Large intestine (tissue), 3 donors: ENCODE measurements around the gene CNN2. TPM values are rescaled to one million over a fixed set of nuclear protein-coding genes. Genes with fewer than 3 reads are reported as not detected.

Experiments used
- DNase-seq, 2 donors: peaks; one replicate each; pipeline versions ENCODE4 v3.0.0 to v3.0.0-alpha.2; 2013
- H3K27ac ChIP-seq: one replicate; pipeline ENCODE4 v1.5.1; 2013; ENCODE audit warnings: low read length
- H3K27me3 ChIP-seq: 2 replicates; pipeline ENCODE4 v1.6.1; 2013; ENCODE audit warnings: low read length; ENCODE audit not compliant: control insufficient read depth, insufficient read depth
- H3K36me3 ChIP-seq: 2 replicates; pipeline ENCODE4 v1.6.1; 2013; ENCODE audit warnings: low read length; ENCODE audit not compliant: control insufficient read depth, insufficient read depth
- H3K4me1 ChIP-seq: one replicate; pipeline ENCODE4 v1.6.1; 2013; ENCODE audit warnings: low read length; ENCODE audit not compliant: control insufficient read depth, insufficient read depth
- H3K4me3 ChIP-seq: one replicate; pipeline ENCODE4 v1.5.1; 2013; ENCODE audit warnings: low read length
- H3K9me3 ChIP-seq: one replicate; pipeline ENCODE4 v1.6.1; 2013; ENCODE audit warnings: mild to moderate bottlenecking, low read depth, low read length, moderate library complexity; ENCODE audit not compliant: control insufficient read depth
- WGBS: methylation state at CpG from one replicate; pipeline ENCODE4 v1.1.5; 2013; ENCODE audit warnings: low lambda C conversion rate; ENCODE audit not compliant: insufficient coverage; 5-methylcytosine and 5-hydroxymethylcytosine counted together
- polyA plus RNA-seq: library from polyadenylated mRNA; unstranded; fragments of 120-200 nt; gene quantifications from one replicate; pipeline ENCODE4 v1.2.1, GENCODE V29; 2013

The CNN2 gene
- polyA plus RNA-seq, 1 donor, result 31.5 TPM

- no peak overlapping the region for H3K27ac ChIP-seq
- H3K4me3 ChIP-seq, result no peak overlapping the region
- DNase-seq, result no peak
- peaks cover 36% of the 10 kb centered on the region for H3K27me3 ChIP-seq
- peaks cover 46% of the 10 kb centered on the region for H3K9me3 ChIP-seq
- no peaks in the 10 kb centered on the region for H3K36me3 ChIP-seq
- H3K4me1 ChIP-seq, result peaks cover 13% of the 10 kb centered on the region
- no CpG with 5 or more reads among the region's 20 CpGs for WGBS
These were observed 35.6 kb downstream of the CNN2 start for GRCh38 chr19:1061987-1062386.

GRCh38 chr19:1062387-1063029 lies 36.1 kb downstream of the CNN2 start:
- H3K27ac ChIP-seq, result no peak overlapping the region
- no peak overlapping the region for H3K4me3 ChIP-seq
- DNase-seq, result no peak
- no peaks in the 10 kb centered on the region for H3K36me3 ChIP-seq
- peaks cover 41% of the 10 kb centered on the region for H3K27me3 ChIP-seq
- peaks cover 13% of the 10 kb centered on the region for H3K4me1 ChIP-seq
- peaks cover 42% of the 10 kb centered on the region for H3K9me3 ChIP-seq
- 60% methylated on average over 1 of the region's 17 CpGs for WGBS

- Histone ChIP-seq H3K4me1 (peaks cover 13% of the 10 kb centered on the region), H3K9me3 (peaks cover 40% of the 10 kb centered on the region), H3K27ac (no peak overlapping the region), H3K36me3 (no peaks in the 10 kb centered on the region), H3K27me3 (peaks cover 49% of the 10 kb centered on the region), H3K4me3 (no peak overlapping the region)
- no CpG with 5 or more reads among the region's 37 CpGs for WGBS
- no peak for DNase-seq
These were observed 36.9 kb downstream of the CNN2 start for GRCh38 chr19:1063030-1063908.

- Histone ChIP-seq H3K4me1 (peaks cover 13% of the 10 kb centered on the region), H3K27me3 (peaks cover 57% of the 10 kb centered on the region)
- DNase-seq, result no peak
These were observed 37.7 kb downstream of the CNN2 start for GRCh38 chr19:1063909-1064660.

GRCh38 chr19:1064661-1065605 lies 38.5 kb downstream of the CNN2 start:
- H3K27me3 ChIP-seq, result peaks cover 65% of the 10 kb centered on the region
- peaks cover 13% of the 10 kb centered on the region for H3K4me1 ChIP-seq
- no peaks in the 10 kb centered on the region for H3K36me3 ChIP-seq
- no peak overlapping the region for H3K27ac ChIP-seq
- H3K9me3 ChIP-seq, result peaks cover 41% of the 10 kb centered on the region
- no CpG with 5 or more reads among the region's 60 CpGs for WGBS
- DNase-seq, result peak in 1 of 2 donors; percentile 58
- H3K4me3 ChIP-seq, result no peak overlapping the region

More at GRCh38 chr19:1063909-1064660, 37.7 kb downstream of the CNN2 start:
- 80% methylated on average over 1 of the region's 37 CpGs for WGBS
- Histone ChIP-seq H3K27ac (no peak overlapping the region), H3K36me3 (no peaks in the 10 kb centered on the region), H3K9me3 (peaks cover 40% of the 10 kb centered on the region), H3K4me3 (no peak overlapping the region)

GRCh38 chr19:1065606-1066109 lies 39.2 kb downstream of the CNN2 start:
- peaks cover 13% of the 10 kb centered on the region for H3K4me1 ChIP-seq
- no peaks in the 10 kb centered on the region for H3K36me3 ChIP-seq
- H3K9me3 ChIP-seq, result peaks cover 41% of the 10 kb centered on the region
- H3K27me3 ChIP-seq, result peaks cover 73% of the 10 kb centered on the region
- H3K27ac ChIP-seq, result no peak overlapping the region
- DNase-seq, result peak; percentile 51 to 52
- no CpG with 5 or more reads among the region's 17 CpGs for WGBS
- H3K4me3 ChIP-seq, result no peak overlapping the region

- no peaks in the 10 kb centered on the region for H3K36me3 ChIP-seq
- H3K4me3 ChIP-seq, result no peak overlapping the region
- H3K4me1 ChIP-seq, result peaks cover 13% of the 10 kb centered on the region
- no peak overlapping the region for H3K27ac ChIP-seq
- peaks cover 78% of the 10 kb centered on the region for H3K27me3 ChIP-seq
- peaks cover 41% of the 10 kb centered on the region for H3K9me3 ChIP-seq
- no peak for DNase-seq
- WGBS, result no CpG with 5 or more reads among the region's 17 CpGs
These were observed 39.9 kb downstream of the CNN2 start for GRCh38 chr19:1066251-1066747.

GRCh38 chr19:1066748-1067340 lies 40.4 kb downstream of the CNN2 start, which contains the start of gene ARHGAP45:
Gene ARHGAP45 (plus strand): TSS chr19:1067167. CDS start chr19:1067406, 239 bp downstream.
- H3K27me3 ChIP-seq, result peaks cover 82% of the 10 kb centered on the region
- no peak within 1 kb of the TSS for H3K27ac ChIP-seq
- WGBS, result no CpG with 5 or more reads among the region's 61 CpGs
- peaks cover 41% of the 10 kb centered on the region for H3K9me3 ChIP-seq
- H3K36me3 ChIP-seq, result no peaks in the 10 kb centered on the region
- no peak for DNase-seq
- H3K4me3 ChIP-seq, result peak within 1 kb of the TSS; percentile 28
- peaks cover 13% of the 10 kb centered on the region for H3K4me1 ChIP-seq

- Histone ChIP-seq H3K9me3 (peaks cover 38% of the 10 kb centered on the region), H3K4me3 (peak overlapping the region; percentile 28), H3K4me1 (peaks cover 13% of the 10 kb centered on the region), H3K36me3 (no peaks in the 10 kb centered on the region), H3K27me3 (peaks cover 88% of the 10 kb centered on the region), H3K27ac (no peak overlapping the region)
- DNase-seq, result no peak
- WGBS, result no CpG with 5 or more reads among the region's 38 CpGs
These were observed 41.0 kb downstream of the CNN2 start for GRCh38 chr19:1067341-1067957.
